GM18951 (cell line): ENCODE results near the gene FOXN4.

Experiments used
- POLR2A ChIP-seq: IDR thresholded peaks from 4 replicates; pipeline ENCODE4 v1.6.1; 2011; ENCODE audit warnings: mild to moderate bottlenecking; ENCODE audit not compliant: insufficient read length, insufficient read depth; ENCODE audit errors: extremely low read depth
- in situ Hi-C: fragments of 300-500 bp; cut with MboI; formaldehyde crosslinking; loops from one replicate; pipeline ENCODE4 v1.12.0; 2022; ENCODE audit warnings: low sequenced_read_pairs, mixed read lengths, inconsistent platforms; ENCODE audit not compliant: unreplicated experiment

Gene FOXN4

DNA sequence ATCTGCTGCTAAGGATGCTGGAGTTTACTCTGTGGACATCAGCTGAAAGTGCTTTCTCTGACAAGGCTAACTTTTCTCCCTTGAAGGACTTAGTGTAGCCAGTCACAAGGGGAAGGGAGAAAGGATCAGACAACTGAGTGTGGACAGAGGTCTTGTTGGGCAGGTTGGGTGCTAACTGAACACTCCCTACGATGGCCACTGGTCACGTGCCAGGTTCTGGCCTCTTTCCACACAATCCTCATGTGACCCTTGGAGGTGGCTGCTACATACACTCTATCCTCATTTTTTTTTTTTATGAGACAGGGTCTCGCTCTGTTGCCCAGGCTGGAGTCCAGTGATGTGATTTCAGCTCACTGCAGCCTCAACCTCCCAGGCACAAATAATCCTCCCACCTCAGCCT lies 39.7 kb downstream of the FOXN4 start:
- TF ChIP-seq POLR2A = no peak
- in situ Hi-C loops = no loop called here

DNA sequence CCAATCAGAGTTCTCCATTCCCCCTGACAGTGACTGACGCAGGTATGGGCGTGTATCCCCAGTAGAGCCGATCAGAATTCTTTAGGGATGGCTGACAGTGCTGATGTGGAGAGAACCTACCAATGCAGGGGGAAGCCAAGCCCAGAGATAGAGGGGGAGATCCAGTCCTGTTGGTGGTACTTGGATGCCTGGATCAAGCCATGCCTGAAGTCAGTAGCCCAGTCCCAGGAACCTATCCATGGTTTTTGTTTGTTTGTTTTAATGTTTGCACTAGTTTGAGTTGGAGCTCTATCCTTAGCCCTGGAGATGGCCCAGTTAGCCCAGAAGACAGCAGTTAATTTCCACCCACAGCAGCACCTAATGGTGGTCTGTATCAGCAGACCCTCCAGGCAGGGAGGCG lies 40.2 kb downstream of the FOXN4 start:
- TF ChIP-seq POLR2A = no peak
- in situ Hi-C loops = no loop called here

DNA sequence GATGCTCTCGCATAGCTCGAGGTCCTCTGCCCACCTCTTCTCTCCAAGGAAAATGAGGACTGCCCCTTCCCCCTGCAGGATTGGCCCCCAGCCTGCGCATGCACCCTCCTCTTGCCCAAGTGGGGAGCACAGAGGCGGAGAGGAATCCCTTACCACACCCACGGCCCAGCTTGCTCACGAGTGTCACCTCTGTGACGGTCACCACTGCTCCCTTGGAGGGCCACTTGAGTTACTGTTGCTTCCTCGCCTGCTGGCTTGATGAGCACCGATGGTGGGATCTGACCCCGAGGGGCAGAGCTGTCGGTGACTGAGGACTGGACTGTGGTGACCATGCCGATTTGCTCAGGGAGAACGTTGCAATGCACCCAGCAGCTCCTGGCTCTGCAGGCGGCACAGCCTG lies 41.7 kb downstream of the FOXN4 start:
- no peak for TF ChIP-seq POLR2A
- in situ Hi-C loops = no loop called here

DNA sequence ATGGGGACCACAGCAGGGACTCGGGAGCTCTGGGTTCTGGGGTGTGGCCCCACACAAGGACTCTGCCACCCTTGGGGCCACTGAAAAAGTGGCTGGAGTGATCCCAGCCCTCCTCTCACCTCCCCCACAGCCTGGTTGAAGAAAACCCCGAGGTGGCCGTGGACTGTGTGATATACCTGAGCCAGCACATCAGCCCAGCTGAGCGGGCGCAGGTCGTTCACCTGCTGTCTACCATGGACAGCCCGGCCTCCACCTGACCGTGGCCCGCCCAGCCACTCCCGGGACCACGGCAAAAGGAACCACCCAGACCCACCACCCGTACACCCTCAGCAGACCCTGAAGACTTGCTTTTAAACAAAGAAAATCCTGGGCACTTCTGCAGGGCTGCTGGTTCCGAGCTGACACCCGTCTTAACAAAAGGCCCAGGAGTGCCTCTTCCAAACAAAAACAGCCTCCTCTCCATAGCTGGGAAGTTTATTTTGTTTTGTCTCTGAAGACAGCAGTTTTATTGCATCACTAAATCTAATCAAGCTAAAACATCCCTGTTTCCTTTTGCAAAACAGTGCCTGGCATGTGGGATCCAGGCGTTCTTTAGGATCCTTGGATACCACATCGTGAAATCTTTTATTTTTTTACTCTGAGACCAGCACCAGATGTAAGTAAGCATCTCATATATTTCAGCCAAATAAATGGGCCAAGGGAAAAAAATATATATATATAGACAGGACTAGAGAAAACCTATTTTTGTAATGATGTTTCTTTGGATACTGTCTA lies 42.8 kb downstream of the FOXN4 start:
- in situ Hi-C loops = no loop called here
- TF ChIP-seq POLR2A = no peak

- TF ChIP-seq POLR2A = no peak
- in situ Hi-C loops = no loop called here
These were observed 44.0 kb downstream of the FOXN4 start for GRCh38 chr12:109264943-109265650.

GRCh38 chr12:109264095-109264942 lies 44.8 kb downstream of the FOXN4 start:
- in situ Hi-C loops = no loop called here

GRCh38 chr12:109263439-109263838 lies 45.6 kb downstream of the FOXN4 start:
- no peak for TF ChIP-seq POLR2A
- in situ Hi-C loops = no loop called here

More at GRCh38 chr12:109264095-109264942, 44.8 kb downstream of the FOXN4 start:
- TF ChIP-seq POLR2A = no peak

DNA sequence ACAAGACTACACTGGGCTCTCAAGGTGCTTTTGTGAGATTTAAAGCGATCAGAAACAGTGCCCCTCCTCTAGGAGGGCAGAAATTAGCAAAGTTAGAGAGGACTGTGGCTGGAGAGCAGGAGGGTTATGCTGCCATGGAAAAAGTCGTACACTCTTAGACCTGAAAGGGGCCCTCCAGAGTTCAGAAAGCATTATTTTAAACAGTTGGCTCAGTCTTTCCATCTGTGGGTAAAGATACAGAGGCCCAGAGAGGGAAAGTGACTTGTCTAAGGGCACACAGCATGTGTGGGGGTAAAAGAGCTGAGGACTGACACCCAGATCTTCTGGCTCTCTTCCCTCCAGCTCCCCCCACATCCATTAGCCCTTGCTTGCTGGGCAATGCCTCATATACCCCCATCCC lies 47.1 kb downstream of the FOXN4 start:
- in situ Hi-C loops = no loop called here
- TF ChIP-seq POLR2A = no peak

- in situ Hi-C loops = no loop called here
- TF ChIP-seq POLR2A = no peak
These were observed 48.0 kb downstream of the FOXN4 start for GRCh38 chr12:109261087-109261486.

GRCh38 chr12:109259545-109259895 lies 49.6 kb downstream of the FOXN4 start:
- in situ Hi-C loops = no loop called here
- no peak for TF ChIP-seq POLR2A

DNA sequence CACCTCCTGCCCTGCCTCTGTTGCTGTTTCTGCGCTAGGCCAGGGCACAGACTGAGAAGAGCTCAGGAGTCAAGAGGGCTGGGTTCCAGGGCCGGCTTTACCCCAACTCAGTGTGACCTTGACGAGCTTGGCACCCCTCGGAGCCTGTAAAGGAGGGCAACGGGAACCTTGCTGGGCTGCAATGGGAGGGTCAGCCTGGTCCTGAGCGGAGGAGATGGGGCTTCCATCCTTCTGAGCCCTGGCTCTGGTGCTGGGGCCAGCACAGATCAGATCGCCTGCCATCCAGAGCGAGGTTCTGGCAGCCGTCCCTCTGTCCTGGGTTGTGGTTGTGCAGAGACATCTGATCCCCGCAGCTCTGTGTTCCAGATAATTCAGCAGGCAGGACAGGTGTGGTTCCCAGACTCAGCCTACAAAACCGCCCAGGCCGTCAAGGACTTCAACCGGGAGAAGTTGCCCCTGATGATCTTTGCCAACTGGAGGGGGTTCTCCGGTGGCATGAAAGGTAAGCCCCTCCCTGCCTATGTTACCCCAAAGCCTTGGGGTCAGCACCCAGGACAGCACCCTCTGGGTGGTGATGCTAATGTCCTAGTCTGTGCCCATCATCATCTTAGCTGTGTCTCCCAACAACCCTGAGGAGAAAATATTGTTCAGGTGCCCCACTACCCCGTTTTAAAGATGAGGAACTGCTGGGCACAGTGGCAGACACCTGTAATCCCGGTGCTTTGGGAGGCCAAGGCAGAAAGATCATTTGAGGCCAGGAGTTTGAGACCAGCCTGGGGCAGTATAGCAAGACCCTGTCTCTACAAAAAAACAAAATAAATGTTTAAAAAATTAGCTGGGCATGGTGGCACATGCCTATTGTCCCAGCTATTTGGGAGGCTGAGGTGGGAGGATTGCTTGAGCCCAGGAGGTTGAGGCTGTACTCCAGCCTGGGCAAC lies 50.2 kb downstream of the FOXN4 start:
- TF ChIP-seq POLR2A = no peak
- in situ Hi-C loops = no loop called here

GRCh38 chr12:109258201-109258600 lies 50.9 kb downstream of the FOXN4 start:
- in situ Hi-C loops = no loop called here
- TF ChIP-seq POLR2A = no peak
